AG09319 (cell line): Measurements from ENCODE around the gene FPGS.
A peak's percentile ranks its signal among the peaks of the same experiment; 100 is the strongest.
"Not testable (repeated sequence)": the region's sequence is repeated elsewhere in the genome, so short reads cannot be mapped to it uniquely, and the experiment has no call there.

ENCODE experiments used
- DNase-seq: peaks from one replicate; pipeline ENCODE4 v3.0.0-alpha.2; 2010; ENCODE audit warnings: low read depth; ENCODE audit errors: extremely low read depth
- TF ChIP-seq, protein P1 (sequence below): IDR thresholded peaks from 2 replicates; pipeline ENCODE4 v1.5.1; 2011; ENCODE audit warnings: low read depth, mild to moderate bottlenecking, inconsistent platforms, low read length, moderate library complexity

Gene FPGS

DNA sequence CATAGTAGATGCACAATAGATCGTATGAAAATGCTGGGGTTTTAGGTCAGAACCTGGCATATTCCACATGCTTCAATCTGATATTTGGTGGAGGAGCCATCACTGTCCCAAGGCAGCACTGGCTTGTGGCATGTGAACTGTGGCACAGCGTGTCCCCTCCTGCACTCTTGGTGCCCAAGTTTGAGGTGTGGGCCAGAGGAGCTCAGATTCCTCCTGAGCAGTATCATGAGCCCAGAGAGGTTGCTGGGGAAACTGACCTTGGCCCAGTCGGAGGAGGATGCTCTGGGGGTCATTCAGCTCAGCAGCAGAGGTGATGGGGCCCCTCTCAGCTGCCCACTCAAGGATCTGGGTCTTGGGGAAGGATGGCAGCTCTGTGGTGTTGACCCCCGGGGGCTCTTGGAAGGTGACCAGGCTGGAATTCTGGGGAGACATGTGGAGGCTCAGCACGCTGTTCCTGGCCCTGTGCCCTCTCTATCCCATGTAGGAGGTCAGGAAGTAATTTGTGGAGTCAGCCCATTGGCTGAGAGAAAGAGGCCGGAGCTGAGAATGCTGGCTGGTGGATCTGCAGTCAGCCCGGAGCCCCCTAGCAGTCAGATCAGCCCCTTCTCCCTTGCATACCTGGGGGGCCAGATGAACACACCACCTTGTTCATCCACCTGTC is 23.7 kb downstream of the FPGS start:
- no peak for DNase-seq
- TF ChIP-seq, protein P1, sequence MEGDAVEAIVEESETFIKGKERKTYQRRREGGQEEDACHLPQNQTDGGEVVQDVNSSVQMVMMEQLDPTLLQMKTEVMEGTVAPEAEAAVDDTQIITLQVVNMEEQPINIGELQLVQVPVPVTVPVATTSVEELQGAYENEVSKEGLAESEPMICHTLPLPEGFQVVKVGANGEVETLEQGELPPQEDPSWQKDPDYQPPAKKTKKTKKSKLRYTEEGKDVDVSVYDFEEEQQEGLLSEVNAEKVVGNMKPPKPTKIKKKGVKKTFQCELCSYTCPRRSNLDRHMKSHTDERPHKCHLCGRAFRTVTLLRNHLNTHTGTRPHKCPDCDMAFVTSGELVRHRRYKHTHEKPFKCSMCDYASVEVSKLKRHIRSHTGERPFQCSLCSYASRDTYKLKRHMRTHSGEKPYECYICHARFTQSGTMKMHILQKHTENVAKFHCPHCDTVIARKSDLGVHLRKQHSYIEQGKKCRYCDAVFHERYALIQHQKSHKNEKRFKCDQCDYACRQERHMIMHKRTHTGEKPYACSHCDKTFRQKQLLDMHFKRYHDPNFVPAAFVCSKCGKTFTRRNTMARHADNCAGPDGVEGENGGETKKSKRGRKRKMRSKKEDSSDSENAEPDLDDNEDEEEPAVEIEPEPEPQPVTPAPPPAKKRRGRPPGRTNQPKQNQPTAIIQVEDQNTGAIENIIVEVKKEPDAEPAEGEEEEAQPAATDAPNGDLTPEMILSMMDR: no peak

- peak; percentile 29 for DNase-seq
- TF ChIP-seq, protein P1: no peak; the same call in 1 of the 2 replicates
Measured at GRCh38 chr9:127828262-127829031, 25.8 kb downstream of the FPGS start.

DNA sequence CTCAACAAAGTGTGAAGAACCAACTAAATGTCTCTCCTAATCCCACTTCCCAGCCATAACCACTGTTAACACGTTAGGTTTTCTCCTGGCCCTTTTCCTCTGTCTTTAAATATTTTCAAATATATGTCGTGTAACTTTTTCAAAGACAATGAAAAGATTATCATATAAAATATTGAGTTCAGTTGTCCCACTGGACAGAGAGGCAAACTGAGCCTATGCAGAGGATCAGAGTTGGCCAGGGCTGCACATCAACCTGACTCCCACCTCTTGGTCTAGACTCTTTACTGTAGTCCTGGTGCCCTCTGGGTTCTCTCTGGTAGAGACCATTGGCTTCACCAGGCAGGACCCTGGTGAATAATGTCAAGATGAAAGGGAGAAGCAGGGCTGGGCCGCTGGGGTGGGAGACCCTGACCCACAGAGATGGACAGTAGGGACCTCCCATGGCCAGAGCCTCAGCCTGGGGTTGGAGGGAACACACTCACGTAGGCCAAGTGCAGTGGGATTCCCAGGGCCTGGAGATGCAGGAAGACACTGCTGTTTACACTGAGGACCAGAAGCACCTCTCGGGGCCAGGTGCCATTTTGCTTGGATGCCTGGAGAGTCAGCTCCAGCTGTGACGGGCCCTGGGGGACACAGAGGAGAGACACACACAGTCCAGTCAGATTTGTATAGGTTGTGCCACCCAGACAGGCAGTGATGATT is 26.7 kb downstream of the FPGS start:
- no peak for DNase-seq
- TF ChIP-seq, protein P1: no peak

DNA sequence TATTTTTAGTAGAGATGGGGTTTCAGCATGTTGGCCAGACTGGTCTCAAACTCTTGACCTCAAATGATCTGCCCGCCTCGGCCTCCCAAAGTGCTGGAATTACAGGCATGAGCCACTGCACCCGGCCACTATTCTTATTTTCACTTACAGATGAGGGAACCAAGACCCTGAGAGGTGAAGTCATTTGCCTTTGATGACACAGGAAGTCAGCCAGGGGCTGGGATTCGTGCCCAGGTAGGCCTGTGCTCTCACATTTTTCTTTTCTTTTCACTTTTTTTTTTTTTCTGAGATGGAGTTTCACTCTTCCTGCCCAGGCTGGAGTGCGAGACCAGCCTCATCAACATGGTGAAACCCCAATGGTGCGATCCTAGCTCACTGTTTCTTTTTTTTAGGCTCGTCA is 29.6 kb downstream of the FPGS start:
- TF ChIP-seq, protein P1: no peak
- DNase-seq: no peak

GRCh38 chr9:127833555-127833954 is 30.9 kb downstream of the FPGS start:
- TF ChIP-seq, protein P1: no peak
- no peak for DNase-seq

GRCh38 chr9:127835991-127836516 is 33.4 kb downstream of the FPGS start:
- TF ChIP-seq, protein P1: no peak
- peak; percentile 54 for DNase-seq

GRCh38 chr9:127836561-127836960 is 33.9 kb downstream of the FPGS start:
- not testable (repeated sequence) for DNase-seq
